ENCODE results near the gene SPATS2.
"Not testable (repeated sequence)": the region's sequence is repeated elsewhere in the genome, so short reads cannot be mapped to it uniquely, and the experiment has no call there.

The SPATS2 gene

GRCh38 chr12:49414364-49414763, 47.1 kb downstream of the SPATS2 start:
- no peak for DNase-seq

GRCh38 chr12:49415521-49415970, 48.3 kb downstream of the SPATS2 start:
- DNase-seq: no peak

GRCh38 chr12:49416892-49417291, 49.6 kb downstream of the SPATS2 start:
- no peak for DNase-seq

- DNase-seq: no peak
Measured at GRCh38 chr12:49417558-49417957, 50.3 kb downstream of the SPATS2 start.

- DNase-seq: no peak
Measured at GRCh38 chr12:49420556-49420955, 53.3 kb downstream of the SPATS2 start.

GRCh38 chr12:49422114-49422513, 54.9 kb downstream of the SPATS2 start:
- no peak for DNase-seq

GRCh38 chr12:49428793-49429192, 61.5 kb downstream of the SPATS2 start:
- DNase-seq: no peak

- no peak for DNase-seq
Measured at GRCh38 chr12:49432616-49433015, 65.4 kb downstream of the SPATS2 start.

GRCh38 chr12:49436799-49437198, 69.5 kb downstream of the SPATS2 start:
- not testable (repeated sequence) for DNase-seq

GRCh38 chr12:49439042-49439441, 71.8 kb downstream of the SPATS2 start:
- DNase-seq: no peak

GRCh38 chr12:49440035-49440434, 72.8 kb downstream of the SPATS2 start:
- DNase-seq: no peak

- DNase-seq: no peak
Measured at GRCh38 chr12:49442915-49443314, 75.7 kb downstream of the SPATS2 start.

GRCh38 chr12:49446571-49446970, 79.3 kb downstream of the SPATS2 start:
- DNase-seq: no peak

GRCh38 chr12:49448858-49449257, 81.6 kb downstream of the SPATS2 start:
- no peak for DNase-seq

- DNase-seq: no peak
Measured at GRCh38 chr12:49451468-49452259, 84.4 kb downstream of the SPATS2 start.

- no peak for DNase-seq
Measured at GRCh38 chr12:49455501-49455900, 88.2 kb downstream of the SPATS2 start.

GRCh38 chr12:49456131-49456679, 88.9 kb downstream of the SPATS2 start:
- no peak for DNase-seq

- DNase-seq: no peak
Measured at GRCh38 chr12:49458816-49459215, 91.6 kb downstream of the SPATS2 start.

- no peak for DNase-seq
Measured at GRCh38 chr12:49461221-49461620, 94.0 kb downstream of the SPATS2 start.

GRCh38 chr12:49462083-49462744, 95.0 kb downstream of the SPATS2 start:
- no peak for DNase-seq

- DNase-seq: no peak
Measured at GRCh38 chr12:49465132-49465531, 97.9 kb downstream of the SPATS2 start.

- no peak for DNase-seq
Measured at GRCh38 chr12:49470986-49471385, 103.7 kb downstream of the SPATS2 start.

- DNase-seq: no peak
Measured at GRCh38 chr12:49471557-49471956, 104.3 kb downstream of the SPATS2 start.

GRCh38 chr12:49476091-49476490, 108.8 kb downstream of the SPATS2 start:
- DNase-seq: no peak
